NCI-H187 treated with DMSO at 0.1 percent for 48 hours (cell line): Measurements from ENCODE around the gene CIAO3.

ENCODE experiments used
- DNase-seq: peaks from one replicate; lab custom pipeline; 2025; lab: John Stamatoyannopoulos, UW

CIAO3 gene

GRCh38 chr16:775236-775796 lies 34.5 kb upstream of the CIAO3 start:
- DNase-seq, result no peak

- DNase-seq, result no peak
These were observed 33.5 kb upstream of the CIAO3 start for GRCh38 chr16:774086-775001.

- DNase-seq, result no peak
These were observed 32.2 kb upstream of the CIAO3 start for GRCh38 chr16:772959-773358.

- no peak for DNase-seq
These were observed 29.6 kb upstream of the CIAO3 start for GRCh38 chr16:770411-770810.

GRCh38 chr16:769934-770333 lies 29.1 kb upstream of the CIAO3 start:
- no peak for DNase-seq

GRCh38 chr16:769184-769784 lies 28.5 kb upstream of the CIAO3 start:
- DNase-seq, result no peak

GRCh38 chr16:768428-768827 lies 27.6 kb upstream of the CIAO3 start:
- DNase-seq, result no peak

GRCh38 chr16:767743-768235 lies 27.0 kb upstream of the CIAO3 start:
- DNase-seq, result no peak

- no peak for DNase-seq
These were observed 26.2 kb upstream of the CIAO3 start for GRCh38 chr16:766820-767640.

- DNase-seq, result no peak
These were observed 25.4 kb upstream of the CIAO3 start for GRCh38 chr16:766008-766819.

GRCh38 chr16:765488-765865 lies 24.7 kb upstream of the CIAO3 start:
- DNase-seq, result no peak

- DNase-seq, result no peak
These were observed 24.2 kb upstream of the CIAO3 start for GRCh38 chr16:764848-765487.

- DNase-seq, result no peak
These were observed 23.5 kb upstream of the CIAO3 start for GRCh38 chr16:764184-764750.

GRCh38 chr16:763369-764183 lies 22.8 kb upstream of the CIAO3 start:
- DNase-seq, result no peak

GRCh38 chr16:762595-763268 lies 21.9 kb upstream of the CIAO3 start:
- DNase-seq, result no peak

- DNase-seq, result no peak
These were observed 21.1 kb upstream of the CIAO3 start for GRCh38 chr16:761625-762513.

GRCh38 chr16:760545-761343 lies 19.9 kb upstream of the CIAO3 start, which contains the start of gene MSLN:
Gene MSLN (plus strand): TSS chr16:760734. CDS start chr16:762681, 1,947 bp downstream.
- DNase-seq, result no peak
